Measurements from ENCODE around the gene ARPP19. TPM values are rescaled to one million over a fixed set of nuclear protein-coding genes. Genes with fewer than 3 reads are reported as not detected.

ARPP19 gene
- polyA plus RNA-seq, 1 of the 3 experiments (the other 2 are of a cell fraction), result 29.0 TPM

DNA sequence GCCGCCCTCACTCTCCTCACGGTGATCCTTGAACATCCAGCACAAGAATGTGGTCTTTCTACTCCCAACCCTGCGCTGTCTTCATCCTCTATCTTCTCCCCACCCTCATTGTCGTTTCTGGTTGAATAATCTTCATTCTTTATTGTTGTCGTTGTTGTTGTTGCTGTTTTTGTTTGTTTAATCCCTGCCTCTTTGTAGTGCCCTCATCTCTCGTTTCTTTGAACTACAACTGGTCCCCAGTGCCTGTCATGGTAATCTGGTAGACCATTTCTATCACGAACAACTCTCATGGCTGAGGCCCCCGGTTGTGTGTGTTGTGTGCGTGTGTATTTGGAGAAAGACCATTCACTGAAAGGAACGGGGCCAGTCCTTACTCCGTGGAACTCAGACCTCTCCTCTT, 38.9 kb downstream of the ARPP19 start:
- no peaks in the 10 kb centered on the region for H3K9me2 ChIP-seq
- no peaks in the 10 kb centered on the region for H3K27me3 ChIP-seq (ENCODE audit: insufficient read depth)
- H3F3A ChIP-seq (replicated peaks; ENCODE audit: insufficient read depth), result peaks cover 3% of the 10 kb centered on the region
- no peaks in the 10 kb centered on the region for H3K36me3 ChIP-seq (replicated peaks in 1 of 2; ENCODE audit: control insufficient read depth in 1 of 2, insufficient read depth in 2 of 2, low read length in 1 of 2)
- H3K79me2 ChIP-seq (ENCODE audit: insufficient read depth), result peaks cover 29% of the 10 kb centered on the region
- CTCF ChIA-PET, result no interaction called here
- peak overlapping the region; percentile 95 for H2AFZ ChIP-seq (ENCODE audit: low read depth)
- H3K27ac ChIP-seq (ENCODE audit: low read depth in 2 of 2, low read length in 1 of 2), result peak overlapping the region in 1 of 2 experiments; percentile 64; a peak in 1 of 4 replicates
- no peak for DNase-seq
- no peak overlapping the region for H3K9ac ChIP-seq
- TF ChIP-seq SIN3A (IDR thresholded peaks at IDR 0.05; ENCODE audit: borderline replicate concordance, low read depth, low read length), result no peak
- TF ChIP-seq FOSL2 (IDR thresholded peaks at IDR 0.05; ENCODE audit: borderline replicate concordance, low read depth), result no peak
- no peak for TF ChIP-seq EZH2phosphoT487 (IDR thresholded peaks at IDR 0.05; ENCODE audit: borderline replicate concordance, low read depth)
- TF ChIP-seq MEF2A (IDR thresholded peaks at IDR 0.05; ENCODE audit: borderline replicate concordance, low read depth), result no peak
- no peak for TF ChIP-seq NFIC (IDR thresholded peaks at IDR 0.05; ENCODE audit: borderline replicate concordance)
- TF ChIP-seq, protein P1, sequence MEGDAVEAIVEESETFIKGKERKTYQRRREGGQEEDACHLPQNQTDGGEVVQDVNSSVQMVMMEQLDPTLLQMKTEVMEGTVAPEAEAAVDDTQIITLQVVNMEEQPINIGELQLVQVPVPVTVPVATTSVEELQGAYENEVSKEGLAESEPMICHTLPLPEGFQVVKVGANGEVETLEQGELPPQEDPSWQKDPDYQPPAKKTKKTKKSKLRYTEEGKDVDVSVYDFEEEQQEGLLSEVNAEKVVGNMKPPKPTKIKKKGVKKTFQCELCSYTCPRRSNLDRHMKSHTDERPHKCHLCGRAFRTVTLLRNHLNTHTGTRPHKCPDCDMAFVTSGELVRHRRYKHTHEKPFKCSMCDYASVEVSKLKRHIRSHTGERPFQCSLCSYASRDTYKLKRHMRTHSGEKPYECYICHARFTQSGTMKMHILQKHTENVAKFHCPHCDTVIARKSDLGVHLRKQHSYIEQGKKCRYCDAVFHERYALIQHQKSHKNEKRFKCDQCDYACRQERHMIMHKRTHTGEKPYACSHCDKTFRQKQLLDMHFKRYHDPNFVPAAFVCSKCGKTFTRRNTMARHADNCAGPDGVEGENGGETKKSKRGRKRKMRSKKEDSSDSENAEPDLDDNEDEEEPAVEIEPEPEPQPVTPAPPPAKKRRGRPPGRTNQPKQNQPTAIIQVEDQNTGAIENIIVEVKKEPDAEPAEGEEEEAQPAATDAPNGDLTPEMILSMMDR (IDR thresholded peaks at IDR 0.05), result no peak
- no peak for TF ChIP-seq SMC3 (IDR thresholded peaks at IDR 0.05; ENCODE audit: low read depth, low read length)
- POLR2A ChIA-PET, result no interaction called here
- H3K4me2 ChIP-seq, result peak overlapping the region; percentile 76
- peak overlapping the region; percentile 83 to 93; a peak in 3 of 4 replicates for H3K4me3 ChIP-seq (ENCODE audit: low read depth in 2 of 2, low read length in 1 of 2)
- no peaks in the 10 kb centered on the region for H3K9me3 ChIP-seq
- 78% methylated on average over 11 of the region's 11 CpGs for WGBS (ENCODE audit: low lambda C conversion rate)
- H4K20me1 ChIP-seq (ENCODE audit: insufficient read depth), result no peaks in the 10 kb centered on the region; the same call in 1 of the 2 replicates
- peaks cover 0 to 13% of the 10 kb centered on the region in 2 experiments; a peak in 2 of 4 replicates for H3K4me1 ChIP-seq (ENCODE audit: control insufficient read depth in 1 of 2, insufficient read depth in 2 of 2, low read depth in 1 of 2, low read length in 1 of 2)

DNA sequence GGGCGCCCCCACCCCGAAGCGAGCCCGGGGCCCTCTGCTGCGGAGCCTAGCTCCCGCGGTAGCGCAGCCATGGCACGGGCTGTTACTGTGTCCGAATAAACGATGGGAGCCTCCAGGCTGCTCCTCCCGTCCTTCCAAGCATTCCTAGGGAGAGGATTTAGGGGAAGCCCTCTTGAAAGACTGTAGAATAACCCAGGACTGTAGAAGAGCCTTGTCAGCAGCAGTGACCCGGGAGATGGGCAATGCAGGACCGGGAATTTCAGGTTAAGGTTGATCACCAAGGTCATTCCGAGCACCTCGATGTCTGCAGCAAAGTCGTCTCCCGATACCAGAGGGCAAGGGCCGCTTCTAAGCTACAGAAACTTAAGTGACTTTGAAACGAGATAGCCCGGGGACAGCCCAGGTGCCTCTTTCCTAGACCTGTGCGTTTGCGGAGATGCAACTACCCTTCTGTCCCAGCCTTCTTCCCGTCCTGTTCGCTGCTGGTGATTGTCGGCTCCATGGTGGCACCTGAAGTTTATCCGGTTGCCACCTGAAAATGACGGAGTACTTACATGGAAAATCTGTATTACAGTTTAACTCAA, 39.4 kb downstream of the ARPP19 start:
- TF ChIP-seq, protein P1 (IDR thresholded peaks at IDR 0.05), result 0 out of 2 replicates have a peak, but pooled peaks have one; percentile 6
- TF ChIP-seq NFIC (IDR thresholded peaks at IDR 0.05; ENCODE audit: borderline replicate concordance) (no peak), TAF1 (IDR thresholded peaks at IDR 0.05; ENCODE audit: borderline replicate concordance, low read depth, low read length) (no peak)
- peak overlapping the region; percentile 79 for H3K9ac ChIP-seq
- WGBS (ENCODE audit: low lambda C conversion rate), result 10% methylated on average over 18 of the region's 28 CpGs
- peaks cover 0 to 13% of the 10 kb centered on the region in 2 experiments; a peak in 2 of 4 replicates for H3K4me1 ChIP-seq (ENCODE audit: control insufficient read depth in 1 of 2, insufficient read depth in 2 of 2, low read depth in 1 of 2, low read length in 1 of 2)
- H3K36me3 ChIP-seq (replicated peaks in 1 of 2; ENCODE audit: control insufficient read depth in 1 of 2, insufficient read depth in 2 of 2, low read length in 1 of 2), result no peaks in the 10 kb centered on the region
- no peaks in the 10 kb centered on the region; the same call in 1 of the 2 replicates for H4K20me1 ChIP-seq (ENCODE audit: insufficient read depth)
- peak overlapping the region; percentile 83 to 93 for H3K4me3 ChIP-seq (ENCODE audit: low read depth in 2 of 2, low read length in 1 of 2)
- H3K27me3 ChIP-seq (ENCODE audit: insufficient read depth), result no peaks in the 10 kb centered on the region
- no peaks in the 10 kb centered on the region for H3K9me2 ChIP-seq
- CTCF ChIA-PET, result interaction anchor here (0.6 to 1.2 kb wide), 2 partner anchors 169 to 198 kb away, joined by 3 to 8 read pairs; no protein-coding TSS in a partner anchor
- peak overlapping the region; percentile 56 to 64; a peak in 3 of 4 replicates for H3K27ac ChIP-seq (ENCODE audit: low read depth in 2 of 2, low read length in 1 of 2)
- H3F3A ChIP-seq (replicated peaks; ENCODE audit: insufficient read depth), result peaks cover 3% of the 10 kb centered on the region
- POLR2A ChIA-PET, result no interaction called here
- peak overlapping the region; percentile 95 for H2AFZ ChIP-seq (ENCODE audit: low read depth)
- peaks cover 34% of the 10 kb centered on the region for H3K79me2 ChIP-seq (ENCODE audit: insufficient read depth)
- DNase-seq, result no peak
- no peaks in the 10 kb centered on the region for H3K9me3 ChIP-seq
- peak overlapping the region; percentile 76 for H3K4me2 ChIP-seq
